Esophagus squamous epithelium (tissue), 4 donors: ENCODE data around the gene PSMD14.

Experiments used
- POLR2A ChIP-seq, 4 donors: fragments of 450-650 bp; IDR thresholded peaks; one replicate each; pipeline ENCODE4 v1.6.1; 2017; ENCODE audit warnings: antibody characterized with exemption in 4 of 4, mild to moderate bottlenecking in 4 of 4, moderate library complexity in 3 of 4
- TF ChIP-seq, protein P1 (sequence below), 6 experiments: fragments of 450-650 bp in 4 of 6; fragments of 200-600 bp in 2 of 6; sonication (generic) in 2 of 6; IDR thresholded peaks; one replicate each; pipeline ENCODE4 v1.5.1; 2016 to 2019; ENCODE audit warnings: antibody characterized with exemption in 6 of 6, mild to moderate bottlenecking in 4 of 6, moderate library complexity in 4 of 6

DNA sequence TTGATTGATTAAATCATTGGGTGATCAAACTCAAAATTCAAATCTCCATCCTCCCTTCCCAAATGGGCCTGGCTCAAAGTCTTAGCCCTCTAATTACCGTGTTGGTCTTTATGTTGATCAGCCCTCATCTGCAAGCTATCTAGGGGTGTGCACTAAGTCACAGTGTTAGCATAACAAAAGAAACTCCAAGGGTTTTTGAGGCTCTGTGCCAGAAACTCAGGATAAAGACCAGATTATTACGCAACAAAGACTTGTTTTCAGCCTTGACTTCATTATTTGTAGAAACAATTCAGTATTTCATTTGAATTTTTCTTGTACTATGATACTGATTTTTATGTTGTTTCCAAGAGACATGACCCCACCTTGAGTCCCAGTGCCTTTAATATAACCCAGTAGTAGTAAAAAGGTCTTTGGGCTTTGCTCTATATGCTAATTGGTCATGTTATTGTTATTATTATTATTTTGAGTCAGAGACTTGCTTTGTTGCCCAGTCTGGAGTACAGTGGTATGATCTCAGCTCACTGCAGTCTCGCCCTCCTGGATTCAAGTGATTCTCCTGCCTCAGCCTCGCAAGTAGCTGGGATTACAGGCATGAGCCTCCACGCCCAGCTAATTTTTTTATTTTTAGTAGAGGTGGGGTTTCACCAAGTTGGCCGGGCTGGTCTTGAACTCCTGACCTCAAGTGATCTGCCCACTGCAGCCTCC, 13.9 kb downstream of the PSMD14 start:
- TF ChIP-seq, protein P1, sequence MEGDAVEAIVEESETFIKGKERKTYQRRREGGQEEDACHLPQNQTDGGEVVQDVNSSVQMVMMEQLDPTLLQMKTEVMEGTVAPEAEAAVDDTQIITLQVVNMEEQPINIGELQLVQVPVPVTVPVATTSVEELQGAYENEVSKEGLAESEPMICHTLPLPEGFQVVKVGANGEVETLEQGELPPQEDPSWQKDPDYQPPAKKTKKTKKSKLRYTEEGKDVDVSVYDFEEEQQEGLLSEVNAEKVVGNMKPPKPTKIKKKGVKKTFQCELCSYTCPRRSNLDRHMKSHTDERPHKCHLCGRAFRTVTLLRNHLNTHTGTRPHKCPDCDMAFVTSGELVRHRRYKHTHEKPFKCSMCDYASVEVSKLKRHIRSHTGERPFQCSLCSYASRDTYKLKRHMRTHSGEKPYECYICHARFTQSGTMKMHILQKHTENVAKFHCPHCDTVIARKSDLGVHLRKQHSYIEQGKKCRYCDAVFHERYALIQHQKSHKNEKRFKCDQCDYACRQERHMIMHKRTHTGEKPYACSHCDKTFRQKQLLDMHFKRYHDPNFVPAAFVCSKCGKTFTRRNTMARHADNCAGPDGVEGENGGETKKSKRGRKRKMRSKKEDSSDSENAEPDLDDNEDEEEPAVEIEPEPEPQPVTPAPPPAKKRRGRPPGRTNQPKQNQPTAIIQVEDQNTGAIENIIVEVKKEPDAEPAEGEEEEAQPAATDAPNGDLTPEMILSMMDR (IDR thresholded peaks at IDR 0.05) = no peak
- TF ChIP-seq POLR2A (IDR thresholded peaks at IDR 0.05) = no peak
